ENCODE results near the gene SARS2.
"Not testable (repeated sequence)": the region's sequence is repeated elsewhere in the genome, so short reads cannot be mapped to it uniquely, and the experiment has no call there.

Gene SARS2

DNA sequence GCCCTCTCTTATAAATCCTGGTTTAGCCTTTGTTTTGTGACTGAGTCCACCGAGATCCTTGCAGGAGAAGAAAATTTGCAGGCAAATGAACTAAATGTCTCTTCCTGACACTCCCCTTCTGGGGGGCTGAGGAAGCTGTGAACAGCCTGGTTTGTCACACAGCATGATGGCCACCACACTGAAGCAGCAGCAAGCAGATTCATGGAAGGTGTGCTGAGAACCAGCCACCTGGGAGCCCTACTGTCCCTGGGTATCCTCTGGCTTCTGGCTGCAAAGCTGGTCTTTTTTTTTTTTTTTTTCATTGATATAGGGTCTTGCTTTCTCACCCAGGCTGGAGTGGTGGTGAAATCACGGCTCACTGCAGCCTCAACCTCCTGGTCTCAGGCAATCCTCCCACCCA lies 11.4 kb upstream of the SARS2 start:
- H3K27ac ChIP-seq (ENCODE audit: low read depth, low read length), result no peak overlapping the region
- no peaks in the 10 kb centered on the region for H4K20me1 ChIP-seq (ENCODE audit: low read depth, low read length)
- no peaks in the 10 kb centered on the region for H3K27me3 ChIP-seq (ENCODE audit: low read length)
- H3K4me2 ChIP-seq (ENCODE audit: low read depth, low read length, poor library complexity, severe bottlenecking), result no peak overlapping the region
- H3K79me2 ChIP-seq (ENCODE audit: insufficient read depth, low read length), result no peaks in the 10 kb centered on the region
- TF ChIP-seq EZH2phosphoT487 (conservative IDR thresholded peaks at IDR 0.05; ENCODE audit: low read length) (no peak), CTCF (IDR thresholded peaks at IDR 0.05; ENCODE audit: insufficient read depth, low read length, poor library complexity, severe bottlenecking) (no peak)
- no peaks in the 10 kb centered on the region for H3K36me3 ChIP-seq (ENCODE audit: low read length)
- H2AFZ ChIP-seq (ENCODE audit: low read depth, low read length, severe bottlenecking), result no peak overlapping the region
- no peaks in the 10 kb centered on the region for H3K9me2 ChIP-seq (replicated peaks; ENCODE audit: insufficient read depth, low read length)
- no peaks in the 10 kb centered on the region for H3K9me3 ChIP-seq (ENCODE audit: insufficient read depth, low read length)
- H3F3A ChIP-seq (ENCODE audit: insufficient read depth), result no peaks in the 10 kb centered on the region
- H3K9ac ChIP-seq (ENCODE audit: low read length), result no peak overlapping the region
- H3K4me3 ChIP-seq (ENCODE audit: insufficient read depth, low read length, poor library complexity, severe bottlenecking), result no peak overlapping the region

GRCh38 chr19:38941466-38941865 lies 10.9 kb upstream of the SARS2 start:
- H3K9ac ChIP-seq (ENCODE audit: low read length); H2AFZ ChIP-seq (ENCODE audit: low read depth, low read length, severe bottlenecking); H3K79me2 ChIP-seq (ENCODE audit: insufficient read depth, low read length); H3K4me3 ChIP-seq (ENCODE audit: insufficient read depth, low read length, poor library complexity, severe bottlenecking); H3K27me3 ChIP-seq (ENCODE audit: low read length); H3K4me2 ChIP-seq (ENCODE audit: low read depth, low read length, poor library complexity, severe bottlenecking); H3F3A ChIP-seq (ENCODE audit: insufficient read depth); H3K27ac ChIP-seq (ENCODE audit: low read depth, low read length); H3K9me2 ChIP-seq (replicated peaks; ENCODE audit: insufficient read depth, low read length); H3K36me3 ChIP-seq (ENCODE audit: low read length); H3K9me3 ChIP-seq (ENCODE audit: insufficient read depth, low read length); H4K20me1 ChIP-seq (ENCODE audit: low read depth, low read length): not testable (repeated sequence)

DNA sequence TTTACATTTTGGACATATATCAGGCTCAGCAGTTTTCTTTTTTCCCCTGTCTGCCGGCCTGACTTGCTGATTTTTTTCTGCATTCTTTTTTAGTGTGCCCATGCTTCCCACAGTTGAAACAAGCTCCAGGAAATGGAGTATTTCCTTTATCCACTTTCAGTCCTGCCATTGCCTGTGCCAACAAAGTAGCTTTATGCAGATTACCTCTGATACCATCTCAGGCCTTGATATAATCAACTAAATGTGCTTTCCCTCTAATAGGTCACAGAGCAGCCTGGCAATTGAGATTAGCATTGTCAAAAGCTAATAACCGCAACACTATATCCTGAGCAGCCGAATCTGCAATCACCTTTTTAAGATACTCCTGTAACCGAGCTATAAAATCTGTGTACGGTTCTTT lies 9.4 kb upstream of the SARS2 start:
- Histone ChIP-seq H3K27me3 (ENCODE audit: low read length) (no peaks in the 10 kb centered on the region), H3K79me2 (ENCODE audit: insufficient read depth, low read length) (no peaks in the 10 kb centered on the region), H3K4me2 (ENCODE audit: low read depth, low read length, poor library complexity, severe bottlenecking) (no peak overlapping the region), H3K9ac (ENCODE audit: low read length) (no peak overlapping the region), H3K9me2 (replicated peaks; ENCODE audit: insufficient read depth, low read length) (no peaks in the 10 kb centered on the region), H3K9me3 (ENCODE audit: insufficient read depth, low read length) (peaks cover under 1% of the 10 kb centered on the region; the same call in 1 of the 2 replicates), H3K36me3 (ENCODE audit: low read length) (peaks cover under 1% of the 10 kb centered on the region; the same call in 1 of the 2 replicates), H3F3A (ENCODE audit: insufficient read depth) (no peaks in the 10 kb centered on the region), H3K4me3 (ENCODE audit: insufficient read depth, low read length, poor library complexity, severe bottlenecking) (no peak overlapping the region), H4K20me1 (ENCODE audit: low read depth, low read length) (no peaks in the 10 kb centered on the region), H2AFZ (ENCODE audit: low read depth, low read length, severe bottlenecking) (no peak overlapping the region), H3K27ac (ENCODE audit: low read depth, low read length) (no peak overlapping the region)
- TF ChIP-seq EZH2phosphoT487 (conservative IDR thresholded peaks at IDR 0.05; ENCODE audit: low read length), result no peak
- no peak for TF ChIP-seq CTCF (IDR thresholded peaks at IDR 0.05; ENCODE audit: insufficient read depth, low read length, poor library complexity, severe bottlenecking)

- no peak overlapping the region for H2AFZ ChIP-seq (ENCODE audit: low read depth, low read length, severe bottlenecking)
- H3K79me2 ChIP-seq (ENCODE audit: insufficient read depth, low read length), result peaks cover 38% of the 10 kb centered on the region
- peaks cover 6% of the 10 kb centered on the region; the same call in 1 of the 2 replicates for H3K9me3 ChIP-seq (ENCODE audit: insufficient read depth, low read length)
- H3K9me2 ChIP-seq (replicated peaks; ENCODE audit: insufficient read depth, low read length), result no peaks in the 10 kb centered on the region
- no peaks in the 10 kb centered on the region for H4K20me1 ChIP-seq (ENCODE audit: low read depth, low read length)
- TF ChIP-seq EZH2phosphoT487 (conservative IDR thresholded peaks at IDR 0.05; ENCODE audit: low read length), result no peak
- TF ChIP-seq CTCF (IDR thresholded peaks at IDR 0.05; ENCODE audit: insufficient read depth, low read length, poor library complexity, severe bottlenecking), result no peak
- no peak overlapping the region for H3K4me2 ChIP-seq (ENCODE audit: low read depth, low read length, poor library complexity, severe bottlenecking)
- no peak overlapping the region for H3K9ac ChIP-seq (ENCODE audit: low read length)
- no peaks in the 10 kb centered on the region for H3K27me3 ChIP-seq (ENCODE audit: low read length)
- H3K36me3 ChIP-seq (ENCODE audit: low read length), result peaks cover 11% of the 10 kb centered on the region
- no peaks in the 10 kb centered on the region for H3F3A ChIP-seq (ENCODE audit: insufficient read depth)
- H3K27ac ChIP-seq (ENCODE audit: low read depth, low read length), result no peak overlapping the region
- H3K4me3 ChIP-seq (ENCODE audit: insufficient read depth, low read length, poor library complexity, severe bottlenecking), result no peak overlapping the region
Observed at GRCh38 chr19:38933544-38933943, 3.0 kb upstream of the SARS2 start.
